ENCODE data around the gene FAM83G.
"Not testable (repeated sequence)": the region's sequence is repeated elsewhere in the genome, so short reads cannot be mapped to it uniquely, and the experiment has no call there.

The FAM83G gene

DNA sequence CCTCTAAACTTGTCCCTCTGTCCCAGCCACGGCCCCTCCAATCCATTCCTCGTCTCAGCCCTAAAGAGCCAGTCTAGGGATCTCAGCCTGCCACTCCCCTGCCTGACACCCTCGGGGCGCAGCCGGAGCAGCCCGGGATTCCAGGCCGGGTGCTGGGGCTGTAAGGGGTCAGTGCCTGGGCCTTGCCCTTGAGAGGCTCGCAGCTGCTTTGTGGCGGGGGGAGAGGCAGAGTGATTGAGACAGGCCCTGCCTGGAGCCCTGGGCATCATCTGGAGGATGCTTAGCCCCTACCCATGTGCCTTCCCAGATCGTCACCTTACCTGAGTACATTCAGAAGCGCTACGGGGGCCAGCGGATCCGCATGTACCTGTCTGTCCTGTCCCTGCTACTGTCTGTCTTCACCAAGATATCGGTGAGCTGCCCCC lies 44.3 kb downstream of the FAM83G start:
- Histone ChIP-seq H3K27ac (no peak overlapping the region), H3K4me3 (no peak overlapping the region)
- TF ChIP-seq, protein P1, sequence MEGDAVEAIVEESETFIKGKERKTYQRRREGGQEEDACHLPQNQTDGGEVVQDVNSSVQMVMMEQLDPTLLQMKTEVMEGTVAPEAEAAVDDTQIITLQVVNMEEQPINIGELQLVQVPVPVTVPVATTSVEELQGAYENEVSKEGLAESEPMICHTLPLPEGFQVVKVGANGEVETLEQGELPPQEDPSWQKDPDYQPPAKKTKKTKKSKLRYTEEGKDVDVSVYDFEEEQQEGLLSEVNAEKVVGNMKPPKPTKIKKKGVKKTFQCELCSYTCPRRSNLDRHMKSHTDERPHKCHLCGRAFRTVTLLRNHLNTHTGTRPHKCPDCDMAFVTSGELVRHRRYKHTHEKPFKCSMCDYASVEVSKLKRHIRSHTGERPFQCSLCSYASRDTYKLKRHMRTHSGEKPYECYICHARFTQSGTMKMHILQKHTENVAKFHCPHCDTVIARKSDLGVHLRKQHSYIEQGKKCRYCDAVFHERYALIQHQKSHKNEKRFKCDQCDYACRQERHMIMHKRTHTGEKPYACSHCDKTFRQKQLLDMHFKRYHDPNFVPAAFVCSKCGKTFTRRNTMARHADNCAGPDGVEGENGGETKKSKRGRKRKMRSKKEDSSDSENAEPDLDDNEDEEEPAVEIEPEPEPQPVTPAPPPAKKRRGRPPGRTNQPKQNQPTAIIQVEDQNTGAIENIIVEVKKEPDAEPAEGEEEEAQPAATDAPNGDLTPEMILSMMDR (IDR thresholded peaks at IDR 0.05), result no peak
- no peak for DNase-seq (ENCODE audit: low spot score)

DNA sequence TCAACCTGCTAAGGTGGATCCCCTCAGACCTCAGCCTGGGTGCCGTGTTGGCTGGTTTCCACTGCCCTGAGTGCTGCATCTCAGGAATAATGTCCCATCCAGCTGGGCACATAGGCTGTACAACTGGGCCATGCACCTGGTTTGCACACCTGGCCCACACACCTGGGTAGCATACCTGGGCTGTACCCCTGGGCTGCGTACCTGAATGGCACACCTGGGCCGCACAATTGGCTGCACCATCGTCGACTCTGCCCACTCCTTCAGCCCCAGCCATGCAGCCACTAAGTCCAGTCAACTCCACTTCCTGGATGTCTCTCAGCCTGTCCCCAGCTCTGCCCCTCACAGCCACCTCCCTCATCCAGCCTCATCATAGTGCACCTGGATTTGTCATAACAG lies 44.7 kb downstream of the FAM83G start:
- TF ChIP-seq, protein P1 (IDR thresholded peaks at IDR 0.05), result no peak
- no peak for DNase-seq (ENCODE audit: low spot score)
- Histone ChIP-seq H3K27ac (no peak overlapping the region), H3K4me3 (no peak overlapping the region)

DNA sequence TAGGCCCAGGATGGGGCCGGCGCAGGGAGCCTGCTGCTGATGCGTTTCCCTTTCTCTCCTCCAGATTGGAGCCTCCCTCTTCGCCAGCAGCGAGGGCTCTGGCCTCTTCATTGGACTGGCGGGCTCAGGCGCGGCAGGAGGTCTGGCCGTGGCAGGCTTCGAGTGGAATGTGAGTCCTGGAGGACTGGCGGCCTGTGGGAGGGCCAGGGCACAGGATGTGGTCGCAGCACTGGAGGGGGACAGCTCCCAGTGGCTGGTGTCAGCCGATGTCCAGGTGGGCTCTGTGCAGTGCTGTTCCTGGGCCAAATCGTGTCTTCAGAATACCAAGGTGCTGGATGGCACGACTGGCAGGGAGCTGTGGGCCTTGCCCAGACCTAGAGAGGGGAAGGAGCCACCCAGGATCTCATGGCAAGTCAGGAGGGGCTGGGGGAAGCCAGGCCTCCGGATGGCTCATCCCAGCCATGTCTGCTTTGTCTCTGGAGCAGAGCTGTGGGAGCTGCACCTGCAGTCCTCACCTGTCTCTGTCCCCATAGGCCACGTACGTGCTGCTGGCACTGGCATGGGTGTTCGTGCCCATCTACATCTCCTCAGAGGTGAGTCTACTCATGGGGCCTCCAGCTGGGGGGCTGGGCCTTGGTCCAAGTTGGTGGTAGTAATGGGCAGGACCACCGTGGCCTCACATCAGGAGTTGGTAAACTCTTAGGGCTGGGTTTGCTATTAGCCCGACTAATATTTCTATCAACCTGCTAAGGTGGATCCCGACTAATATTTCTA lies 45.3 kb downstream of the FAM83G start:
- no peak overlapping the region for H3K4me3 ChIP-seq
- H3K27ac ChIP-seq, result no peak overlapping the region
- TF ChIP-seq, protein P1 (IDR thresholded peaks at IDR 0.05), result no peak

DNA sequence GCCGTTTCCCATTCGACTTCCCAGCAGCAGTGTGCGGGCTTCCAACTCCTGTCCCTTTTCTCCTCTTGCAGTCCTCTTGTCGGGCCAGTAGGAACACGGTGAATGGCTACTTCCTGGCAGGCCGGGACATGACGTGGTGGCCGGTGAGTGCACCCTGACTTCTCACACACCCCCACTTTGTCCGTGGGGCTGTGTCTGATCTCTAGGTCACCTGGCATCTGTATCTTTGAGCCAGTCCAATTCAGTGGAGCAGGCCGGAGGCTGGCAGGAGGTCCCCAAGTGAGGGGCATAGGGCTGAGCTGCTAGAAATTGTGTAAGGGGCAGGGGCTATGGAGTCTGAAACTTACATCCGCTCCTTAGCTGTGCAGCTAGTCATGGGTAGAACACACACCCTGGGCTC lies 46.0 kb downstream of the FAM83G start:
- TF ChIP-seq, protein P1 (IDR thresholded peaks at IDR 0.05), result no peak

More for the DNA sequence above, 45.3 kb downstream of the FAM83G start:
- no peak for DNase-seq (ENCODE audit: low spot score)

DNA sequence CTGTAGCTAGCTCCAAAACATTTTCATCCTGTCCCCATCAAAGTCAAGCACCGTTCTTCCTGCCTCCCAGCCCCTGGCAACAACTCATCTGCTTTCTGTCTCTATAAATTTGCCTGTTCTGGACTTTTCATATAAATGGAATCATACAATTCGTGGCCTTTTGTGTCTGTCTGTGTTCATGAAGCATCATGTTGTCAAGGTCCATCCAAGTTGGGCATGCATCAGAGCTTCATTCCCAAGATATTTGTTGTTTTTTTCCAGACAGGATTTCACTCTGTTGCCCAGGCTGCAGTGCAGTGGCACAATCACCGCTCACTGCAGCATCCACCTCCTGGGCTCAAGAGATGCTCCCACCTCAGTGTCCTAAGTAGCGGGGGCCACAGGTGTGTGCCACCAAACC lies 46.7 kb downstream of the FAM83G start:
- Histone ChIP-seq H3K27ac (no peak overlapping the region), H3K4me3 (no peak overlapping the region)
- TF ChIP-seq, protein P1 (IDR thresholded peaks at IDR 0.05), result no peak
- no peak for DNase-seq (ENCODE audit: low spot score)

More for the DNA sequence above, 46.0 kb downstream of the FAM83G start:
- no peak overlapping the region for H3K4me3 ChIP-seq
- no peak for DNase-seq (ENCODE audit: low spot score)
- no peak overlapping the region for H3K27ac ChIP-seq

DNA sequence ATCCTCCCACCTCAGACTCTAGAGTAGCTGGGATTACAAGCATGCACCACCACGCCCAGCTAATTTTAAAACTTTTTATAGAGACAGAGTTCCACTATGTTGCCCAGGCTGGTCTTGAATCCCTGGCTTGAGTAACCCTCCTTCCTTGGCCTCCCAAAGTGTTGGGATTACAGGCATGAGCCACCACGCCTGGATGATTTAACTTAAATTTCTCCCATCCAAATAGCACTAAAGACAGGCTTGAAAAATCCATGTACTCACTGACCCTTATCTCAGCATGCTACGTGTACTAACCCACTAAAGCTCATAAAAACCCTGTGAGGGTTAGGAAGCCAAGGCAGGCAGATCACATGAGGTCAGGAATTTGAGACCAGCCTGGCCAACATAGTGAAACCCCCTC lies 48.0 kb downstream of the FAM83G start:
- no peak for DNase-seq (ENCODE audit: low spot score)
- no peak overlapping the region for H3K27ac ChIP-seq
- H3K4me3 ChIP-seq, result no peak overlapping the region
- TF ChIP-seq, protein P1 (IDR thresholded peaks at IDR 0.05), result no peak

DNA sequence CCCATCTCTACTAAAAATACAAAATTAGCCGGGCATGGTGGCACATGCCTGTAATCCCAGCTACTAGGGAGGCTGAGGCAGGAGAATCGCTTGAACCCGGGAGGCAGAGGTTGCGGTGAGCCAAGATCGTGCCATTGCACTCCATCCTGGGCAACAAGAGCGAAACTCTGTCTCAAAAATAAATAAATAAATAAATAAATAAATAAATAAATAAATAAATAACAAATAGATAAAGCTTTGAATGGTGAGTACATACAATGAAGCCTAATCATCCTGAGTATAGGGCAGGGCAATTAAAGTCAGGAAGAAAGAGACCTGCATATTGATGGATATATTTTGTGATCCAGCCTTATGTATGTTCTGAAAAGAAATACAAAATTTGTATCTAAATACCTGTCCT lies 48.5 kb downstream of the FAM83G start:
- not testable (repeated sequence) for H3K27ac ChIP-seq; H3K4me3 ChIP-seq; DNase-seq (ENCODE audit: low spot score)
